GM19328 (cell line): ENCODE measurements around the gene L2HGDH.

Source experiments
- ATAC-seq: cut with Tn5 transposase; IDR thresholded peaks from one replicate; pipeline ENCODE4 v1.9.1; 2021; ENCODE audit warnings: mild to moderate bottlenecking, moderate library complexity; ENCODE audit not compliant: unreplicated experiment

Gene L2HGDH

GRCh38 chr14:50299585-50299984, 12.4 kb downstream of the L2HGDH start:
- no peak for ATAC-seq

GRCh38 chr14:50290306-50290705, 21.7 kb downstream of the L2HGDH start:
- no peak for ATAC-seq

GRCh38 chr14:50288146-50288545, 23.9 kb downstream of the L2HGDH start:
- ATAC-seq, result no peak

- ATAC-seq, result no peak
These were observed 26.2 kb downstream of the L2HGDH start for GRCh38 chr14:50285861-50286260.

GRCh38 chr14:50272498-50272897, 39.5 kb downstream of the L2HGDH start:
- no peak for ATAC-seq

GRCh38 chr14:50270932-50271331, 41.1 kb downstream of the L2HGDH start:
- no peak for ATAC-seq

GRCh38 chr14:50265029-50265428, 47.0 kb downstream of the L2HGDH start:
- no peak for ATAC-seq

- ATAC-seq, result no peak
These were observed 48.7 kb downstream of the L2HGDH start for GRCh38 chr14:50263321-50263720.

GRCh38 chr14:50262865-50263264, 49.2 kb downstream of the L2HGDH start:
- ATAC-seq, result no peak

- ATAC-seq, result no peak
These were observed 51.5 kb downstream of the L2HGDH start for GRCh38 chr14:50260511-50260910.

- no peak for ATAC-seq
These were observed 52.0 kb downstream of the L2HGDH start for GRCh38 chr14:50260072-50260471.

- no peak for ATAC-seq
These were observed 54.3 kb downstream of the L2HGDH start for GRCh38 chr14:50257732-50258131.

GRCh38 chr14:50254248-50254647, 57.8 kb downstream of the L2HGDH start:
- no peak for ATAC-seq

GRCh38 chr14:50249136-50249775, 62.8 kb downstream of the L2HGDH start:
- ATAC-seq, result no peak

- ATAC-seq, result no peak
These were observed 64.8 kb downstream of the L2HGDH start for GRCh38 chr14:50247245-50247644.

GRCh38 chr14:50242566-50243310, 69.3 kb downstream of the L2HGDH start:
- no peak for ATAC-seq

- no peak for ATAC-seq
These were observed 69.9 kb downstream of the L2HGDH start for GRCh38 chr14:50242096-50242495.

- no peak for ATAC-seq
These were observed 74.6 kb downstream of the L2HGDH start for GRCh38 chr14:50237427-50237826.

GRCh38 chr14:50233951-50234250, 78.1 kb downstream of the L2HGDH start:
- ATAC-seq, result no peak

GRCh38 chr14:50233166-50233950, 78.7 kb downstream of the L2HGDH start:
- ATAC-seq, result no peak

GRCh38 chr14:50232276-50232642, 79.8 kb downstream of the L2HGDH start:
- no peak for ATAC-seq
